ENCODE data around the gene TTC22.

TTC22 gene

DNA sequence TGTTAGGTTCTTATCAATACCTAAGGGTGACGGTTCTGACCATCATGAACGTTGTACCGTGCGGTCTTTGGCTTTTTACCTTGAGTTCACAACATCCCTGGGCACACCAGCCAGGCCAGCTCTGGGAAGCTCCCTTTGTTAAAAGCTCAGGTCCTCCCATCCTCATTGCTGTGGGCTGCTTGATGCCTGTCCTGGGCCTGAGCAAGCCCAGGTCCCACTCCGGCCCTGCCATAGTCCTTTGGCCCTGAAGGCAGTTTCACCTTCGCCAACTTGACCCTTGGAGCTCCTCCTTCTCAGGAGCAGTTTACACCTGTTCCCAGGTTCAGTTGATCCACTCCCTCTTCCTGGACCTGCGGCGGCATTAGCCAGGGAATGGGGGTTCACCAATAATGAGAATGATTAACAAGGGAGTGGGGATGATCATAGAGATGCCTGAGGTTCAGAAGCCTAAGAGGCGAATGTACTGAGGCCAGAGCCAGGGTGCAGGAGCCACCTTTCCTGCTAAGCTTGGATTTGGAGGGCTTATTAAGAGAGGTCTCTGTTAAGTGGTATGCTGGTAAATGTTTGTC is 45.7 kb upstream of the TTC22 start:
- ChIA-PET POLR2A (no interaction called here), CTCF (interaction anchor here (0.8 kb wide), 1 partner anchor 40 kb away, joined by 3 read pairs; no protein-coding TSS in a partner anchor)
- TF ChIP-seq, protein P1, sequence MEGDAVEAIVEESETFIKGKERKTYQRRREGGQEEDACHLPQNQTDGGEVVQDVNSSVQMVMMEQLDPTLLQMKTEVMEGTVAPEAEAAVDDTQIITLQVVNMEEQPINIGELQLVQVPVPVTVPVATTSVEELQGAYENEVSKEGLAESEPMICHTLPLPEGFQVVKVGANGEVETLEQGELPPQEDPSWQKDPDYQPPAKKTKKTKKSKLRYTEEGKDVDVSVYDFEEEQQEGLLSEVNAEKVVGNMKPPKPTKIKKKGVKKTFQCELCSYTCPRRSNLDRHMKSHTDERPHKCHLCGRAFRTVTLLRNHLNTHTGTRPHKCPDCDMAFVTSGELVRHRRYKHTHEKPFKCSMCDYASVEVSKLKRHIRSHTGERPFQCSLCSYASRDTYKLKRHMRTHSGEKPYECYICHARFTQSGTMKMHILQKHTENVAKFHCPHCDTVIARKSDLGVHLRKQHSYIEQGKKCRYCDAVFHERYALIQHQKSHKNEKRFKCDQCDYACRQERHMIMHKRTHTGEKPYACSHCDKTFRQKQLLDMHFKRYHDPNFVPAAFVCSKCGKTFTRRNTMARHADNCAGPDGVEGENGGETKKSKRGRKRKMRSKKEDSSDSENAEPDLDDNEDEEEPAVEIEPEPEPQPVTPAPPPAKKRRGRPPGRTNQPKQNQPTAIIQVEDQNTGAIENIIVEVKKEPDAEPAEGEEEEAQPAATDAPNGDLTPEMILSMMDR (IDR thresholded peaks at IDR 0.05; ENCODE audit: insufficient read depth, low read length, missing control alignments), result no peak
- no peak for DNase-seq (ENCODE audit: low read depth, low spot score)
- no peak overlapping the region for H3K4me3 ChIP-seq (ENCODE audit: low read depth, low read length)

- TF ChIP-seq, protein P1 (IDR thresholded peaks at IDR 0.05; ENCODE audit: insufficient read depth, low read length, missing control alignments), result no peak
- no peak overlapping the region for H3K4me3 ChIP-seq (ENCODE audit: low read depth, low read length)
- CTCF ChIA-PET, result interaction anchor here (0.8 kb wide), 1 partner anchor 39 kb away, joined by 3 read pairs; no protein-coding TSS in a partner anchor
- POLR2A ChIA-PET, result no interaction called here
- DNase-seq (ENCODE audit: low read depth, low spot score), result no peak
Observed at GRCh38 chr1:54846301-54846700, 45.2 kb upstream of the TTC22 start.

DNA sequence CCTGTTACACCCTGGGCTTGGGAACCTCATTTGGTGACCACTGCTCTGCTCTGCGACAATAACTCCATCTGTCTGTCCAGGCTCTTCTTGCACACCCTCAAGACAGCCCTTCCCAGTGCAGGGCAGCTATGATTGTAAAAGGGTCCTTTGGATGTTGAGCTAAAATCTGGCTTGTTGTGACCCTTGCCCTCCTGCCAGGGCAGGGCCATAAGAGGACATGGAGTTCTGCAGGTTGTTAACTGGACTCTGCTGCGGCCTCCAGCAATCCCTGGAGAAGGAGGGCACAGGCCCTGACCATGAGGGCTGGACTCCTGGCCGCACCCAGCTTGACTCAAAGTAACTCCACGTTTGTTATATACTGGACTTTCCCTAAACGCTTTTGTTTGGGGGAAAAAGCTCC is 44.6 kb upstream of the TTC22 start:
- DNase-seq (ENCODE audit: low read depth, low spot score), result no peak
- POLR2A ChIA-PET, result no interaction called here
- no peak overlapping the region for H3K4me3 ChIP-seq (ENCODE audit: low read depth, low read length)
- CTCF ChIA-PET, result interaction anchor here (0.8 kb wide), 1 partner anchor 39 kb away, joined by 3 read pairs; no protein-coding TSS in a partner anchor
- TF ChIP-seq, protein P1 (IDR thresholded peaks at IDR 0.05; ENCODE audit: insufficient read depth, low read length, missing control alignments), result no peak

GRCh38 chr1:54844564-54844963 is 43.4 kb upstream of the TTC22 start:
- DNase-seq (ENCODE audit: low read depth, low spot score), result no peak
- H3K4me3 ChIP-seq (ENCODE audit: low read depth, low read length), result no peak overlapping the region
- POLR2A ChIA-PET, result no interaction called here
- CTCF ChIA-PET, result interaction anchor here (1.1 kb wide), 1 partner anchor 191 kb away, joined by 3 read pairs; no protein-coding TSS in a partner anchor
- TF ChIP-seq, protein P1 (IDR thresholded peaks at IDR 0.05; ENCODE audit: insufficient read depth, low read length, missing control alignments), result no peak

- CTCF ChIA-PET, result no interaction called here
- DNase-seq (ENCODE audit: low read depth, low spot score), result no peak
- TF ChIP-seq, protein P1 (IDR thresholded peaks at IDR 0.05; ENCODE audit: insufficient read depth, low read length, missing control alignments), result no peak
- no peak overlapping the region for H3K4me3 ChIP-seq (ENCODE audit: low read depth, low read length)
- POLR2A ChIA-PET, result no interaction called here
Observed at GRCh38 chr1:54843449-54843848, 42.3 kb upstream of the TTC22 start.

DNA sequence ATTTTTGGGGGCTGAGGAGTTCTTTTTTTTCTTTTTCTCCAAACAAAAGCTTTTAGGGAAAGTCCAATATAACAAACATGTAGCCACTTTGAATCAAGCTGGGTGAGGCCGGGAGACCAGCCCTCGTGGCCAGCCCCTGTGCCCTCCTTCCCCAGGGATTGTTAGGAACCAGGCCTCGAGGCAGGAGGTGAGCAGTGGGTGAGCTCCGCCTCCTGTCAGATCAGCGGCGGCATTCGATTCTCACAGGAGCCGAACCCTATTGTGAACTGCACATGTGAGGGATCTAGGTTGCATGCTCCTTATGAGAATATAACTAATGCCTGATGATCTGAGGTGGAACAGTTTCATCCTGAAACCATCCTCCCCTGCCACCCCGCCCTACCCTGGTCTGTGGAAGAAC is 41.8 kb upstream of the TTC22 start:
- TF ChIP-seq, protein P1 (IDR thresholded peaks at IDR 0.05; ENCODE audit: insufficient read depth, low read length, missing control alignments), result no peak
- no peak for DNase-seq (ENCODE audit: low read depth, low spot score)
- ChIA-PET POLR2A (no interaction called here), CTCF (no interaction called here)
- H3K4me3 ChIP-seq (ENCODE audit: low read depth, low read length), result no peak overlapping the region

Measured in AG04449 (cell line).